Measurements from ENCODE around the gene NALCN. TPM values are rescaled to one million over a fixed set of nuclear protein-coding genes. Genes with fewer than 3 reads are reported as not detected.

NALCN gene
- total and polyA plus RNA-seq, 9 donors: 0.17 to 21.6 (median 1.4) TPM

DNA sequence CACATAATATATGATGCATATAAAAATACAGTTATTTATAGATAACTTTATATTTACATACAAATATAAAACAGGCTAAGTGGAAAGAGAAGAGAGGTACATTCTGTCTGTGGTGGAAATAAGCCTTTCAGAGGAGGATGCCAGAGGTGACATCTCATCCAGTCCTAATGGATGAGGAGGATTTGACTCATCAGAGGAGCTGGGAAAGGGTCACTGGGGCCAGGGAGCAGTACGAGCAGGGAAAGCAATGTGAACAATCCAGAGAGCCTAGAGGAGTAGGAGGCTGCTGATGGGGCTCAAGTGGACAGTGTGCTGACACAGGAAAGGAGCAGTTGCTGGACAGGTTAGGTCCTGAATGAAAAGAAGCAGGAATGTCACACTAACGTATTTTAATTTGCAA is 18.6 kb downstream of the NALCN start:
- Histone ChIP-seq H3K36me3 (no peaks in the 10 kb centered on the region), H3K27me3 (no peaks in the 10 kb centered on the region), H3K9me3 (no peaks in the 10 kb centered on the region), H3K4me1 (ENCODE audit: insufficient read depth) (no peaks in the 10 kb centered on the region), H3K27ac (no peak overlapping the region), H3K4me3 (no peak overlapping the region)
- no peak for DNase-seq
- no peak for TF ChIP-seq POLR2A (IDR thresholded peaks at IDR 0.05)
- TF ChIP-seq, protein P1, sequence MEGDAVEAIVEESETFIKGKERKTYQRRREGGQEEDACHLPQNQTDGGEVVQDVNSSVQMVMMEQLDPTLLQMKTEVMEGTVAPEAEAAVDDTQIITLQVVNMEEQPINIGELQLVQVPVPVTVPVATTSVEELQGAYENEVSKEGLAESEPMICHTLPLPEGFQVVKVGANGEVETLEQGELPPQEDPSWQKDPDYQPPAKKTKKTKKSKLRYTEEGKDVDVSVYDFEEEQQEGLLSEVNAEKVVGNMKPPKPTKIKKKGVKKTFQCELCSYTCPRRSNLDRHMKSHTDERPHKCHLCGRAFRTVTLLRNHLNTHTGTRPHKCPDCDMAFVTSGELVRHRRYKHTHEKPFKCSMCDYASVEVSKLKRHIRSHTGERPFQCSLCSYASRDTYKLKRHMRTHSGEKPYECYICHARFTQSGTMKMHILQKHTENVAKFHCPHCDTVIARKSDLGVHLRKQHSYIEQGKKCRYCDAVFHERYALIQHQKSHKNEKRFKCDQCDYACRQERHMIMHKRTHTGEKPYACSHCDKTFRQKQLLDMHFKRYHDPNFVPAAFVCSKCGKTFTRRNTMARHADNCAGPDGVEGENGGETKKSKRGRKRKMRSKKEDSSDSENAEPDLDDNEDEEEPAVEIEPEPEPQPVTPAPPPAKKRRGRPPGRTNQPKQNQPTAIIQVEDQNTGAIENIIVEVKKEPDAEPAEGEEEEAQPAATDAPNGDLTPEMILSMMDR (IDR thresholded peaks at IDR 0.05): no peak
- TF ChIP-seq EP300 (IDR thresholded peaks at IDR 0.05): no peak
- 41 to 43% (median 42%) methylated on average over 2 of the region's 2 CpGs for WGBS, 3 donors
- intact Hi-C loops (cut with DNase I): no loop called here

DNA sequence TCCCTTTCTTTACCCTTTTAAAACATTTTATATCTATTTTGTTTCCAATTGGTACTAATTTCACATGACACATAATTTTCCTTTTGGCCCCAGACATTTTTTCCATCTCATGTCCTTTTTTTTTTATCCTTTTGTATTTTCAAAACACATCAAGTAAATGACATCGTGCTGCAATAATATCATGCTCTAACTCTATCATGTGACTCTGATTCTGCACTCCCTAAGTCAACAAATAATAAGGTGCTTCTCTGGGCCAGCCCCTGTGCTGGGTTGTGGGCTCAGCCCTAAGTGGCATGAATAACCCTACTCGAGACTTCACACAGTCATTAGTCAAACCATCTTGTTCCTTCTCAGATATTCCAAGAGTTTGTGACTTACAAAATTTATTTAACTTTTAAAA is 21.7 kb downstream of the NALCN start:
- Histone ChIP-seq H3K27me3 (no peaks in the 10 kb centered on the region), H3K9me3 (no peaks in the 10 kb centered on the region), H3K4me1 (ENCODE audit: insufficient read depth) (no peaks in the 10 kb centered on the region), H3K36me3 (no peaks in the 10 kb centered on the region), H3K27ac (no peak overlapping the region), H3K4me3 (no peak overlapping the region)
- intact Hi-C loops (cut with DNase I): no loop called here
- WGBS, 3 donors: 47 to 64% (median 58%) methylated on average over 2 of the region's 2 CpGs
- DNase-seq: no peak
- no peak for TF ChIP-seq POLR2A (IDR thresholded peaks at IDR 0.05)
- TF ChIP-seq EP300 (IDR thresholded peaks at IDR 0.05): no peak
- TF ChIP-seq, protein P1 (IDR thresholded peaks at IDR 0.05): no peak

DNA sequence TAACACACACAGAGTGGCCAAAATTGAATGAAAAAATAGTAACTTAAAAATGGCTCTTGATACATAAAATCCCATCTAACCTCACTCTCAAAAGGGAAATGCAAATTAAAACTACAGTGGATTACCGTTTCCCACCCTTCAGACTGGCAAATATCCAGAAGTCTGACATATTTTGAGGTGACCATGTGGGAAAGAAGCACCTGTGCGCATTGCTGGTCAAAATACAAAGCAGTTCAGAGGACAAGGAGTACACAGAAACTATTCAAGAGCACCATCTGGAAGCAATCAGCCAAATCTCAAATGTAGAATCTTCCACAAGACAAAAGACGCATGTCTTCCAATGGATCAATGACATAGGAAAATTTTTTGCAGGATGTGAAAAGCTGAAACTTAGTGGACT is 23.2 kb downstream of the NALCN start:
- no peak for DNase-seq
- Histone ChIP-seq H3K9me3 (no peaks in the 10 kb centered on the region), H3K4me3 (no peak overlapping the region), H3K36me3 (no peaks in the 10 kb centered on the region), H3K4me1 (ENCODE audit: insufficient read depth) (no peaks in the 10 kb centered on the region), H3K27me3 (no peaks in the 10 kb centered on the region), H3K27ac (no peak overlapping the region)
- no peak for TF ChIP-seq POLR2A (IDR thresholded peaks at IDR 0.05)
- no peak for TF ChIP-seq EP300 (IDR thresholded peaks at IDR 0.05)
- TF ChIP-seq, protein P1 (IDR thresholded peaks at IDR 0.05): no peak
- intact Hi-C loops (cut with DNase I): no loop called here
- WGBS, 3 donors: 86 to 96% (median 92%) methylated on average over 3 of the region's 3 CpGs

DNA sequence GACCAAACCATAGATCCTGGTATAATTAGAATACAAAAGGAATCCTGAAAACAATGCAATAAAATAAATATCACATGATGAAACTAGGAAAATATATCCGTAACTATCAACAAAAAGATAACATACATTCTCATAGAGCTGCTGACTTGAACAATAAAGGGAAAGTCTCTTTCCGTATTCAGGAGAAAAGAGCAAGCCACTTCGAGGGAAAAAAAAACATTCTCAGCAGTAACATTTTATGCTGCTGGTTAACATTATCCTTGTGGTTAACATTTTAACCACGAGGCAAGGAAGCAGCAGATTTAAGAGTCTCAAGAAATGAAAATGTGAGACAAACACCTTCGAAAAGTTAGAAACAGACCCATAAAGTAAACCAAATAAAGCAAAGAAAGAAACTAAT is 25.8 kb downstream of the NALCN start:
- TF ChIP-seq, protein P1 (IDR thresholded peaks at IDR 0.05): no peak
- TF ChIP-seq EP300 (IDR thresholded peaks at IDR 0.05): no peak
- TF ChIP-seq POLR2A (IDR thresholded peaks at IDR 0.05): no peak
- H3K36me3 ChIP-seq: no peaks in the 10 kb centered on the region
- intact Hi-C loops (cut with DNase I): no loop called here

DNA sequence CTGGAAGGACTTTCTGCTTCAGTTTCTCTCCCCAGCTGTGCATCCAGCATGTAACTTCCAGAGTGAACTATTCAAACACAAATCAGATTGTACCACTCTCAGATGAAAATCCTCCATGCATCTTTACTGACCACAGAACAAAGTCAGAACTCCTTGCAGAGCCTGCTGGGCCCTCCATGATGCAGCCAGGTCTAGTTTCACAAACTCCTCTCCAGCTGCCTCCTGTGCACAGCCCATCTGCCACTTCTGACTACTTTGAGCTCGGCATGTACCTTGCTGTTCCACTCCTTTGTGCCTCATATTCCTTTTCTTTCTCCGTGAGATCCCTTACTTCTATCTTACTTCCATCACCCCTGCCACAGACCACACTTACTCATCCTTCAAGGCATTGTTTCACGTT is 31.4 kb downstream of the NALCN start:
- DNase-seq: no peak
- H3K36me3 ChIP-seq: no peaks in the 10 kb centered on the region
- WGBS, 3 donors: 83 to 91% (median 88%) methylated on average over 3 of the region's 3 CpGs
- no peak overlapping the region for H3K27ac ChIP-seq
- H3K4me3 ChIP-seq: no peak overlapping the region
- H3K4me1 ChIP-seq (ENCODE audit: insufficient read depth): no peaks in the 10 kb centered on the region
- H3K9me3 ChIP-seq: no peaks in the 10 kb centered on the region
- no peaks in the 10 kb centered on the region for H3K27me3 ChIP-seq
- TF ChIP-seq, protein P1 (IDR thresholded peaks at IDR 0.05): no peak
- TF ChIP-seq POLR2A (IDR thresholded peaks at IDR 0.05) (no peak), EP300 (IDR thresholded peaks at IDR 0.05) (no peak)
- intact Hi-C loops (cut with DNase I): no loop called here

More for the DNA sequence above, 25.8 kb downstream of the NALCN start:
- no peaks in the 10 kb centered on the region for H3K9me3 ChIP-seq
- 24 to 29% (median 29%) methylated on average over 5 of the region's 5 CpGs for whole genome bisulfite sequencing, 3 donors
- no peak for DNase-seq
- no peak overlapping the region for H3K27ac ChIP-seq
- H3K4me1 ChIP-seq (ENCODE audit: insufficient read depth): no peaks in the 10 kb centered on the region
- no peaks in the 10 kb centered on the region for H3K27me3 ChIP-seq
- no peak overlapping the region for H3K4me3 ChIP-seq

All from ovary (tissue), 9 donors.